HepG2 (cell line): ENCODE measurements around the gene EIF4G3. TPM values are rescaled to one million over a fixed set of nuclear protein-coding genes. Genes with fewer than 3 reads are reported as not detected.

Experiments used
- MEF2D ChIP-seq: sonication (generic); formaldehyde crosslinking; IDR thresholded peaks from 2 replicates; pipeline ENCODE4 v1.5.1; 2020; ENCODE audit warnings: mild to moderate bottlenecking, missing genetic modification reagents
- PRMT3 ChIP-seq: sonication (generic); formaldehyde crosslinking; IDR thresholded peaks from 2 replicates; pipeline ENCODE4 v1.8.1; 2022; ENCODE audit warnings: low read depth, mild to moderate bottlenecking, moderate library complexity, missing genetic modification reagents, borderline replicate concordance
- PTBP1 ChIP-seq: fragments of 200-400 bp; formaldehyde crosslinking; IDR thresholded peaks from 2 replicates; pipeline ENCODE4 v1.6.1; 2018; ENCODE audit warnings: low read length, low read depth; ENCODE audit not compliant: poor library complexity, severe bottlenecking
- ZNF382 ChIP-seq: sonication (generic); formaldehyde crosslinking; IDR thresholded peaks from 2 replicates; pipeline ENCODE4 v1.5.0; 2020; ENCODE audit warnings: missing genetic modification reagents, mild to moderate bottlenecking, borderline replicate concordance
- ZSCAN21 ChIP-seq: sonication (generic); formaldehyde crosslinking; IDR thresholded peaks from 2 replicates; pipeline ENCODE4 v1.8.0; 2022; ENCODE audit warnings: mild to moderate bottlenecking, missing genetic modification reagents, moderate library complexity, borderline replicate concordance
- polyA plus RNA-seq, 8 experiments: library from polyadenylated mRNA; depleted of rRNA in 3 of 8; stranded (reverse) in 7 of 8; unstranded in 1 of 8; fragments of >200 nt; fragmentation: Illumina TruSeq in 4 of 8; extraction: Trizol in 4 of 8; gene quantifications; 2 replicates each; pipeline versions ENCODE4 v1.2.1 to v1.2.3, GENCODE V29; 2011 to 2016; ENCODE audit warnings: low read depth in 4 of 8, missing spikeins in 1 of 8, mixed read lengths in 1 of 8; ENCODE audit not compliant: insufficient read depth in 1 of 8
- total RNA-seq, 5 experiments: library from RNA; depleted of rRNA; stranded (reverse); fragments of >200 nt; fragmentation: Illumina TruSeq; extraction: Trizol; gene quantifications; 2 replicates each; pipeline ENCODE4 v1.2.3, GENCODE V29; 2016; ENCODE audit warnings: low read depth in 1 of 5
- TF ChIP-seq, protein P1 (sequence below): sonication (generic); formaldehyde crosslinking; IDR thresholded peaks from 2 replicates; pipeline ENCODE4 v1.4.0; 2020; ENCODE audit warnings: missing genetic modification reagents, borderline replicate concordance
- TF ChIP-seq, protein P2 (sequence below): IDR thresholded peaks from 2 replicates; pipeline ENCODE4 v1.6.1; 2012; ENCODE audit warnings: low read depth, low read length, improper control_type of control experiment

EIF4G3 gene
- total and polyA plus RNA-seq, 2 of the 13 experiments (the other 11 are each of a cell fraction or from before 2014, with no cell fraction given), result 22.2 to 27.6 TPM

DNA sequence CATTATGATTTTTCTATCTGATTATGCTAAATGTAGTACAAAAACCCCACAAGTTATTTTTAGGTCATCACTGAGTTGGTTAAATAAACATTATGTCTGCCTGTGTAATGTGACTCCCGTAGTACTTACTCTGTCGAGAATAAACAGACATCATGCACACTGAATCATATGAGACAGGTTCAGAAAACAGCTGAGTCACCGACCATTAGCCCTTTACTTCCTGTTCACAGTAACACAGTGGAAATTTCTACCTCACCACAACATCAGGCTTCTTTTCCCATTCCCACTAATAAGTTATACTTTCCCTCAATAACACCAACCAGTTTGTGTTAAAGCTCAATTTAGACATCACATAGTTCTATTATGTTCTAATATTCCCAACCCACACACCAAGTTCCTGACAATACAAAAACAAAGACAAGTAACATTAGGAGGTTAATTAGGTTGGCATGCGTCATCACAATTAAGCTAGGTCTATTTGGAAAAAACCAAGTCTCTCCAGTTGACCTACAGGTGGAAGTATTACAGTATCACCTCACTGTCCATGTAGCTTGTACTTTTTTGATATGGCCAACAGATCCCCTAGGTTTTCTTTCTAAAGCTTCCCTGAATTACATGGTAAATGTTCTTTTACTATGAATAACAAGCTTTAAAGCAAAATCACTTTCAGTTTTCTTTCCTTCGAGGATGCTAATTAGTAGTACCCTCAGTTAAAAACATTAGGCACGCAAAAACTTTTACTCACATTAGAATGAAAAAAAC lies 154.2 kb downstream of the EIF4G3 start (continued):
- TF ChIP-seq, protein P1, sequence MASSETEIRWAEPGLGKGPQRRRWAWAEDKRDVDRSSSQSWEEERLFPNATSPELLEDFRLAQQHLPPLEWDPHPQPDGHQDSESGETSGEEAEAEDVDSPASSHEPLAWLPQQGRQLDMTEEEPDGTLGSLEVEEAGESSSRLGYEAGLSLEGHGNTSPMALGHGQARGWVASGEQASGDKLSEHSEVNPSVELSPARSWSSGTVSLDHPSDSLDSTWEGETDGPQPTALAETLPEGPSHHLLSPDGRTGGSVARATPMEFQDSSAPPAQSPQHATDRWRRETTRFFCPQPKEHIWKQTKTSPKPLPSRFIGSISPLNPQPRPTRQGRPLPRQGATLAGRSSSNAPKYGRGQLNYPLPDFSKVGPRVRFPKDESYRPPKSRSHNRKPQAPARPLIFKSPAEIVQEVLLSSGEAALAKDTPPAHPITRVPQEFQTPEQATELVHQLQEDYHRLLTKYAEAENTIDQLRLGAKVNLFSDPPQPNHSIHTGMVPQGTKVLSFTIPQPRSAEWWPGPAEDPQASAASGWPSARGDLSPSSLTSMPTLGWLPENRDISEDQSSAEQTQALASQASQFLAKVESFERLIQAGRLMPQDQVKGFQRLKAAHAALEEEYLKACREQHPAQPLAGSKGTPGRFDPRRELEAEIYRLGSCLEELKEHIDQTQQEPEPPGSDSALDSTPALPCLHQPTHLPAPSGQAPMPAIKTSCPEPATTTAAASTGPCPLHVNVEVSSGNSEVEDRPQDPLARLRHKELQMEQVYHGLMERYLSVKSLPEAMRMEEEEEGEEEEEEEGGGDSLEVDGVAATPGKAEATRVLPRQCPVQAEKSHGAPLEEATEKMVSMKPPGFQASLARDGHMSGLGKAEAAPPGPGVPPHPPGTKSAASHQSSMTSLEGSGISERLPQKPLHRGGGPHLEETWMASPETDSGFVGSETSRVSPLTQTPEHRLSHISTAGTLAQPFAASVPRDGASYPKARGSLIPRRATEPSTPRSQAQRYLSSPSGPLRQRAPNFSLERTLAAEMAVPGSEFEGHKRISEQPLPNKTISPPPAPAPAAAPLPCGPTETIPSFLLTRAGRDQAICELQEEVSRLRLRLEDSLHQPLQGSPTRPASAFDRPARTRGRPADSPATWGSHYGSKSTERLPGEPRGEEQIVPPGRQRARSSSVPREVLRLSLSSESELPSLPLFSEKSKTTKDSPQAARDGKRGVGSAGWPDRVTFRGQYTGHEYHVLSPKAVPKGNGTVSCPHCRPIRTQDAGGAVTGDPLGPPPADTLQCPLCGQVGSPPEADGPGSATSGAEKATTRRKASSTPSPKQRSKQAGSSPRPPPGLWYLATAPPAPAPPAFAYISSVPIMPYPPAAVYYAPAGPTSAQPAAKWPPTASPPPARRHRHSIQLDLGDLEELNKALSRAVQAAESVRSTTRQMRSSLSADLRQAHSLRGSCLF (CRISPR knock-in tag), result no peak
- TF ChIP-seq, protein P2, sequence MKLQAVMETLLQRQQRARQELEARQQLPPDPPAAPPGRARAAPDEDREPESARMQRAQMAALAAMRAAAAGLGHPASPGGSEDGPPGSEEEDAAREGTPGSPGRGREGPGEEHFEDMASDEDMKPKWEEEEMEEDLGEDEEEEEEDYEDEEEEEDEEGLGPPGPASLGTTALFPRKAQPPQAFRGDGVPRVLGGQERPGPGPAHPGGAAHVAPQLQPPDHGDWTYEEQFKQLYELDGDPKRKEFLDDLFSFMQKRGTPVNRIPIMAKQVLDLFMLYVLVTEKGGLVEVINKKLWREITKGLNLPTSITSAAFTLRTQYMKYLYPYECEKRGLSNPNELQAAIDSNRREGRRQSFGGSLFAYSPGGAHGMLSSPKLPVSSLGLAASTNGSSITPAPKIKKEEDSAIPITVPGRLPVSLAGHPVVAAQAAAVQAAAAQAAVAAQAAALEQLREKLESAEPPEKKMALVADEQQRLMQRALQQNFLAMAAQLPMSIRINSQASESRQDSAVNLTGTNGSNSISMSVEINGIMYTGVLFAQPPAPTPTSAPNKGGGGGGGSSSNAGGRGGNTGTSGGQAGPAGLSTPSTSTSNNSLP, result peak; percentile 88; the same call in 1 of the 2 replicates
- TF ChIP-seq ZSCAN21 (peak; percentile 81), MEF2D (CRISPR knock-in tag) (peak; percentile 99), ZNF382 (CRISPR knock-in tag) (no peak), PRMT3 (CRISPR knock-in tag) (no peak), PTBP1 (no peak)
